ENCODE data around the gene CAPN14.

CAPN14 gene

DNA sequence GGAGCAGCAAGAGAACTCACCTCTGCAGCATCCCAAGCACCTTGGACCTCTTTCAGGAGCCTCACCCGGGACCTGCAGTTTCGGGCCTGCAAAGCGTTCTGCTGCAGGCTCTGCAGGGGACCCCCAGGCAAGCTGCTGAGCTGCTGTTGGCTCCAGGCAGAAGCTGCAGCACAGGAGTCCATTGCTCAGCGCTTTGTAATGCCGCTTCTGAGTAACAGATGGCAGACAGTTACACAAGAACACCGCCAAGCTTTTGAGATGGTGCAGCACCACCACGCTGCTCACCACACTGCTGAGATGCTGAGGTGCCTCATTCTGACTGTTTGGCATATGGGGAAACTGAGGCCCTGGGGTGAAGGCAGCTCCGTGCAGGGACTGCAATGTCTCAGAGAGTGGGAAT lies 77.2 kb downstream of the CAPN14 start:
- H3K9me3 ChIP-seq (ENCODE audit: control insufficient read depth in 2 of 2, low read length in 2 of 2): no peaks in the 10 kb centered on the region
- H3K4me3 ChIP-seq (ENCODE audit: low read length in 2 of 2): no peak overlapping the region
- no peaks in the 10 kb centered on the region for H3K36me3 ChIP-seq (ENCODE audit: control insufficient read depth in 2 of 2, insufficient read depth in 2 of 2, low read length in 2 of 2)

DNA sequence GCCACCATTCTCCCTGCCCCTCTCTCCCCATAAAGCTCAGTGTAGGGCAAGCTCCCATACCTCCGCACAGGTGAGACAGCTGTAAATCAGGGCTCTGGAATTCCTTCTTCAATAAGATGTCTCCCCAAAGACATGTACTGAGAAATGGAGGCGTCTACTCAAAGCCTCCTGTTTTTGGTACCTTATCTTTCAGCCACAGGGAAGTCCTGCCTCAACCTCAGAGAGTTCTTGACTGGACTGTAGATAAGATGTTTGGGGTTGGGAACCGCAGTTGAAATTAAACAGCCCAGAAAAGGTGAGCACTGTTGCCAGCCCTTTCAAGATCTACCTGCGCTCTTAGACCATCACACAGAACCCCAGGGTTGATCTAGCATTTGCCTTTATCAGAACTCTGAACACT lies 77.6 kb downstream of the CAPN14 start:
- Histone ChIP-seq H3K36me3 (ENCODE audit: control insufficient read depth in 2 of 2, insufficient read depth in 2 of 2, low read length in 2 of 2) (no peaks in the 10 kb centered on the region), H3K9me3 (ENCODE audit: control insufficient read depth in 2 of 2, low read length in 2 of 2) (no peaks in the 10 kb centered on the region), H3K27me3 (ENCODE audit: control insufficient read depth in 1 of 2, insufficient read depth in 2 of 2, low read length in 2 of 2) (peaks cover 27 to 37% of the 10 kb centered on the region in 2 donors), H3K9ac (ENCODE audit: low read length in 2 of 2) (no peak overlapping the region), H3K4me3 (ENCODE audit: low read length in 2 of 2) (no peak overlapping the region), H3K27ac (ENCODE audit: low read length) (no peak overlapping the region), H3K4me1 (ENCODE audit: control insufficient read depth, insufficient read depth, low read length) (peaks cover 17% of the 10 kb centered on the region)

More for the DNA sequence above, 77.2 kb downstream of the CAPN14 start:
- Histone ChIP-seq H3K27me3 (ENCODE audit: control insufficient read depth in 1 of 2, insufficient read depth in 2 of 2, low read length in 2 of 2) (peaks cover 22 to 32% of the 10 kb centered on the region in 2 donors), H3K4me1 (ENCODE audit: control insufficient read depth, insufficient read depth, low read length) (peaks cover 17% of the 10 kb centered on the region), H3K27ac (ENCODE audit: low read length) (no peak overlapping the region), H3K9ac (ENCODE audit: low read length in 2 of 2) (no peak overlapping the region)

DNA sequence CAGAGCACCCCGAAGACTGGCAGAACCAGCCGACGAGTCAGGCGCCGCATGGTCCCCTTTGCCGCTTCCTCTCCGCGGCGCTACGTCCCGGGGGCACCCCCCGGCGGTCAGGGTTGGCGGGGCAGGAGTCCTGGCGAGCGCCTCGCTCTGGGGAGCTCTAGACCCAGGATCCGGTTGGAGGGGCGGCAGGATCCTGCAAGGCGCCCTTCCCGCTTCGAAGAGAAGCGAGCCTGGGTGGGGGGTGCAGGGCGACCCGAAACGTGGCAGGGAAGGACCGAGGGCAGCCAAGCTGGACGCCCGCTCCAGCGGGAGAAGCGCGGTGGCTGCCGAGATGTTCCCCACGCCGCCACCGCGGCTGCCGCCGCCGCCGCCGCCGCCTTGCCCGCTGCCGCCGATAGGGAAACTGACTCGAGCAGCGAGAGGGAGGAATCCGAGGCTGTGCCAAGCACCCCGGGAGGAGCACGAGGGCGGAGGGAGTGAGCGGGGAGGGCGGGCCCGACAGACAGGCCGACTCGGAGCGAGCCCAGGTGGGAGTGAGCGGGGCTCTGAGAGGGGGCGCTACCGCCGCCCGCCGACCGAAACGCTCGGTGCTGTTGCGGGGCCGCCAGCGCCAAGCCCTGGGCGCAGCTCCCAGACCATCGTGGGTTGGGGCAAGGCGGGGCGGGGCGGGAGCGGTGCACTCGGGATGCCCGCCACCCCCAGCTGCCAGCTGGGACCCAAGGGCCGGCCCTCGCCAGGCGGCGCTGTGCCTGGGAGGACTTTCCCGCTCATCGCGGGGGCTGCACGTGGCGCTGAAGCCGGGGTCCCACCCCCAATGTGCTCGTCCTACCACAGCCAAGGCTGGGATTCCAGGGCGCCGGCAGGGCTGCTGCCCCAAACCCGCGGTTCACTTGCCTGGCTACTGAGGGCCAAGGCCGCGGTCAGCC lies 79.0 kb downstream of the CAPN14 start, which contains the start of gene GALNT14:
GALNT14 (minus strand) TSS at position 404 of the 926 bp plus-strand sequence; CDS start at position 50, 354 bp downstream.
- Histone ChIP-seq H3K4me1 (ENCODE audit: control insufficient read depth, insufficient read depth, low read length) (peaks cover 17% of the 10 kb centered on the region), H3K9me3 (ENCODE audit: control insufficient read depth in 2 of 2, low read length in 2 of 2) (no peaks in the 10 kb centered on the region), H3K27ac (ENCODE audit: low read length) (no peak within 1 kb of the TSS), H3K27me3 (ENCODE audit: control insufficient read depth in 1 of 2, insufficient read depth in 2 of 2, low read length in 2 of 2) (peaks cover 31 to 44% of the 10 kb centered on the region in 2 donors), H3K36me3 (ENCODE audit: control insufficient read depth in 2 of 2, insufficient read depth in 2 of 2, low read length in 2 of 2) (no peaks in the 10 kb centered on the region), H3K9ac (ENCODE audit: low read length in 2 of 2) (peak within 1 kb of the TSS in 1 of 2 donors; percentile 20), H3K4me3 (ENCODE audit: low read length in 2 of 2) (peak within 1 kb of the TSS; percentile 44 to 73)

DNA sequence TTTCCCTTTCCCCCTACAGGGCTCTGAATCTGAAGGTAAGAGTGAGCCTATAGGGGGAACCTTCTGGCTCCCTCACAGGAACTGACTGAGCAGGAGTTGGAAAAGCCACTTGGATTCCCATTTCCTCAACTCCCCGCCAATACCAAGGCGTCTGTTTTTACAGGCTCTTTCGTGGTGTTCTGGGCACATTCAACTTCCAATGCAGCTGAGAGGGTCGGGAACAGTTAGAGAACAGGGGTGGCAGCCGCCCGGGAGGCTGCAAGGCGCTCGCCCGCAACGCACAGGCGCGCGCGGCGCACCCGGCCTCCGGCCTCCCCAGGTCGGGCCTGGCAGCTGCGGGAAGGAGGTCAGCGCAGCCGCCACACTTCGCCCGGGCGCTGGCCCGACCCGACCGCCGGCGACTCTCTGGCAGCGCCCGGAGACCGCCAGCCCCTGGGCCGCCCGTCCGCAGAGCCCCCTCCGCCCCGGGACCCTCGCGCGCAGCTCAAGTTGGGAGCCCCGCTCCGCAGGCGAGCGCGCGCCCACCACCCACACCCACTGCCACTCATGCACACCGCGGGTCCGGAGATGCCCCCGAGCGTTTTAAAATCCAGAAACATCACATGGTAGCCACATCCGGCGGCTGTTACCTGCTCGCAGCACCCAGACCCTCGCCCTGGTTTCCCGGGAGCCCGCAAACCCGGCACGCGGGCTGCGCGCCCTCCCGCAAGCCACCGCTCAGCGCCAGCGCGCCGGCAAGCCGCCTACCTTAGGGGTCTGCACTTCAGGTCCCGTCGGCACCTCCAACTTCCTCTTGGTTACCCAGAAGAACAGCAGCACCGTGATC lies 79.9 kb downstream of the CAPN14 start:
- H3K4me3 ChIP-seq (ENCODE audit: low read length in 2 of 2): peak overlapping the region; percentile 44 to 73
- H3K27me3 ChIP-seq (ENCODE audit: control insufficient read depth in 1 of 2, insufficient read depth in 2 of 2, low read length in 2 of 2): peaks cover 31 to 44% of the 10 kb centered on the region in 2 donors
- no peaks in the 10 kb centered on the region for H3K36me3 ChIP-seq (ENCODE audit: control insufficient read depth in 2 of 2, insufficient read depth in 2 of 2, low read length in 2 of 2)
- peaks cover 17% of the 10 kb centered on the region for H3K4me1 ChIP-seq (ENCODE audit: control insufficient read depth, insufficient read depth, low read length)
- no peak overlapping the region for H3K27ac ChIP-seq (ENCODE audit: low read length)
- no peaks in the 10 kb centered on the region for H3K9me3 ChIP-seq (ENCODE audit: control insufficient read depth in 2 of 2, low read length in 2 of 2)
- H3K9ac ChIP-seq (ENCODE audit: low read length in 2 of 2): peak overlapping the region in 1 of 2 donors; percentile 20

DNA sequence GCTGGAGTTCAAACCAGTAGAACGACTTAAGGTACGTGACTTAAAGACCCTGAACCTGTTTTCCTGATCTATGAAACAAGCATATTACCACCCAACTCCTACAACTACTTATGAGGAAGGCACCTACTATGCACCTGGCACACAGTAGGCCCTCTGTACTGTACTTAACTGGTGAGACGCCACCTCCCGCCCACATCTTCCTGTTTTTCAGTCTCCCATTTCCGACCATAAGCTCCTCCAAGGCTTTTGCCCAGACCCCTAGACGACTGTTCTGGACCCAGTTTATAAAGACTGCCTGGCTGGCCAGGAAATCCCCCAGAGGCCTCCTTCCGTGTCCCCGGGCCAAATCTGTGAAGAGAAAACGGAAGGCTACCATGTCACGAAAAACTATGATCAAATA lies 80.6 kb downstream of the CAPN14 start:
- no peaks in the 10 kb centered on the region for H3K9me3 ChIP-seq (ENCODE audit: control insufficient read depth in 2 of 2, low read length in 2 of 2)
- H3K4me3 ChIP-seq (ENCODE audit: low read length in 2 of 2): peak overlapping the region; percentile 40 to 73
- peaks cover 17% of the 10 kb centered on the region for H3K4me1 ChIP-seq (ENCODE audit: control insufficient read depth, insufficient read depth, low read length)
- peaks cover 30 to 44% of the 10 kb centered on the region in 2 donors for H3K27me3 ChIP-seq (ENCODE audit: control insufficient read depth in 1 of 2, insufficient read depth in 2 of 2, low read length in 2 of 2)
- no peak overlapping the region for H3K9ac ChIP-seq (ENCODE audit: low read length in 2 of 2)
- no peak overlapping the region for H3K27ac ChIP-seq (ENCODE audit: low read length)
- no peaks in the 10 kb centered on the region for H3K36me3 ChIP-seq (ENCODE audit: control insufficient read depth in 2 of 2, insufficient read depth in 2 of 2, low read length in 2 of 2)

DNA sequence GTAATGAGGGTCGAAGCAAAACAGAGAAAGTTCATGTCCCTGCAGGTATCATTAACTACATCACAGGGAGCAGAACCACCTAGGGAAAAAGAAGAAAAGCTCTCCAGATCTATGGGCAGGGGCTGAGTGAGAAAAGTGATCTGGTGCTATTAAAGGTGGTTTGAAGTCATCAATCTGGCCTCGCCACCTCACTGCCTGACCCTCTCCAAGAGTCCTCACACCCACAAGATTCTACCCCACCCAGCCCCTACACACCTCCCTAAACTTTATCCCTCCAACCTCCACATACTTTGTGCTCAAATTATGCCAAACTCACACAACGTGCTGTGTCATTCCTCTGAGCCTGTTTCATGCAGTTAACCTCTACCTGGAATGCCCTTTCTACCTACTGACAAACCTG lies 81.3 kb downstream of the CAPN14 start:
- Histone ChIP-seq H3K4me1 (ENCODE audit: control insufficient read depth, insufficient read depth, low read length) (peaks cover 17% of the 10 kb centered on the region), H3K4me3 (ENCODE audit: low read length in 2 of 2) (no peak overlapping the region), H3K36me3 (ENCODE audit: control insufficient read depth in 2 of 2, insufficient read depth in 2 of 2, low read length in 2 of 2) (no peaks in the 10 kb centered on the region), H3K27me3 (ENCODE audit: control insufficient read depth in 1 of 2, insufficient read depth in 2 of 2, low read length in 2 of 2) (peaks cover 31 to 48% of the 10 kb centered on the region in 2 donors), H3K27ac (ENCODE audit: low read length) (no peak overlapping the region), H3K9ac (ENCODE audit: low read length in 2 of 2) (no peak overlapping the region), H3K9me3 (ENCODE audit: control insufficient read depth in 2 of 2, low read length in 2 of 2) (no peaks in the 10 kb centered on the region)

DNA sequence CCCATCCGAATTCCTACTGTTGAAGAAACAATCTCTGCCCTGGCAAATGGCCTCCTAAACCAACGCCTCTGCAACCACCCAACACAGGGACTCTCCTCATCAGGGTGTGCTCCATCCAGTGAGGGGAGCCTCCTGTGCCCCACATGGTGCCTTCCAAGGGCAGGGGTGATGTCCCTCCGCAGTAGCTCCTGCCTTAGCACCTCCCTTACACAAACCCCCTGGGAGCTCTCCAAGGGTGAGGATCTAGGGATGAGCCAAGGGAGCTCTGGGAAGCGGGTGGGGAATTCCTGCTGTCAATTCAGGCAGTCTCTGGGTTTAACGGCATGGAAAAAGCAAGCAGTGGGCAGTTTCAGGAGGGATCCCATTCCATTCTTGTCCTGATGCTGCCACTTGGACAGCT lies 82.8 kb downstream of the CAPN14 start:
- H3K9ac ChIP-seq (ENCODE audit: low read length in 2 of 2): no peak overlapping the region
- H3K9me3 ChIP-seq (ENCODE audit: control insufficient read depth in 2 of 2, low read length in 2 of 2): no peaks in the 10 kb centered on the region
- no peaks in the 10 kb centered on the region for H3K36me3 ChIP-seq (ENCODE audit: control insufficient read depth in 2 of 2, insufficient read depth in 2 of 2, low read length in 2 of 2)
- H3K4me3 ChIP-seq (ENCODE audit: low read length in 2 of 2): no peak overlapping the region
- no peak overlapping the region for H3K27ac ChIP-seq (ENCODE audit: low read length)
- H3K4me1 ChIP-seq (ENCODE audit: control insufficient read depth, insufficient read depth, low read length): peaks cover 17% of the 10 kb centered on the region
- peaks cover 31 to 50% of the 10 kb centered on the region in 2 donors for H3K27me3 ChIP-seq (ENCODE audit: control insufficient read depth in 1 of 2, insufficient read depth in 2 of 2, low read length in 2 of 2)

DNA sequence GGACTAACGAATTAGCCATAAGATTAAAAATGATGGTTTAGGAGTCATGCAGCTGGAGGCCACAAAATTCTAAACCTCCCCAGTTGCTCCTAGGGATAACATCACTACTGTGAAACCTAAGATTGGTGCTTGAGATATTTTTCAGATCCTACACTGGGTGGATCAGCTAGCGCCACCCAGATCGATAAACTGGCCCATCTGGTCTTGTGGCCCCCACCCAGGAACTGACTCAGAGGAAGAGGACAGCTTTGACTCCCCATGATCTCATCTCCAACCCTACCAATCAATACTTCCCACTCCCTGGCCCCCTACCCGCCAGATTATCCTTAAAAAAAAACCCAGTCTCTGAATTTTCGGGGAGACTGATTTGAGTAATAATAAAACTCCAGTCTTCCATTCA lies 84.5 kb downstream of the CAPN14 start:
- H3K9me3 ChIP-seq (ENCODE audit: control insufficient read depth in 2 of 2, low read length in 2 of 2): no peaks in the 10 kb centered on the region
- H3K27me3 ChIP-seq (ENCODE audit: control insufficient read depth in 1 of 2, insufficient read depth in 2 of 2, low read length in 2 of 2): peaks cover 35 to 47% of the 10 kb centered on the region in 2 donors
- no peaks in the 10 kb centered on the region for H3K36me3 ChIP-seq (ENCODE audit: control insufficient read depth in 2 of 2, insufficient read depth in 2 of 2, low read length in 2 of 2)
- H3K4me3 ChIP-seq (ENCODE audit: low read length in 2 of 2): no peak overlapping the region
- H3K27ac ChIP-seq (ENCODE audit: low read length): no peak overlapping the region
- H3K4me1 ChIP-seq (ENCODE audit: control insufficient read depth, insufficient read depth, low read length): peaks cover 8% of the 10 kb centered on the region
- no peak overlapping the region for H3K9ac ChIP-seq (ENCODE audit: low read length in 2 of 2)

DNA sequence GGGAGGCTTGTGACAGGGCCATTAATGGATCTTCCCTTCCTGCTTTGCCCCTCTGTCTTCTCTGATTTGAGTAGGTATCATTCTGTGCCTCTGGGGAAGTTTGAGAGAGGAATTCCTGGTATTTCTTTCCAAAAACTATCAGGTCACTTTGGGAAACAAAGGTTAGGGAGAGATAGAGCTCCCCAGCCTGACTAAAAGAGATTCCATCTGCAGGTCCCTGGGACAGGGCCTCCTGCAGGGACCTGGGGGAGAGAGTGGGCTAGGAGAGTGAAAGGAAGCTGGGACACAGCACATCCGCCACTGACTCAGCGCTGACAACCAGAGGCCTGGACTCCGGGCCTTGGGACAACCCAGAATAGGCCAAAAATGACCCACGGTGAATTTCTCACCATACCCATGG lies 85.4 kb downstream of the CAPN14 start:
- H3K36me3 ChIP-seq (ENCODE audit: control insufficient read depth in 2 of 2, insufficient read depth in 2 of 2, low read length in 2 of 2): no peaks in the 10 kb centered on the region
- peaks cover 31 to 38% of the 10 kb centered on the region in 2 donors for H3K27me3 ChIP-seq (ENCODE audit: control insufficient read depth in 1 of 2, insufficient read depth in 2 of 2, low read length in 2 of 2)
- H3K4me1 ChIP-seq (ENCODE audit: control insufficient read depth, insufficient read depth, low read length): no peaks in the 10 kb centered on the region
- no peak overlapping the region for H3K27ac ChIP-seq (ENCODE audit: low read length)
- no peak overlapping the region for H3K9ac ChIP-seq (ENCODE audit: low read length in 2 of 2)
- H3K9me3 ChIP-seq (ENCODE audit: control insufficient read depth in 2 of 2, low read length in 2 of 2): no peaks in the 10 kb centered on the region
- H3K4me3 ChIP-seq (ENCODE audit: low read length in 2 of 2): no peak overlapping the region

DNA sequence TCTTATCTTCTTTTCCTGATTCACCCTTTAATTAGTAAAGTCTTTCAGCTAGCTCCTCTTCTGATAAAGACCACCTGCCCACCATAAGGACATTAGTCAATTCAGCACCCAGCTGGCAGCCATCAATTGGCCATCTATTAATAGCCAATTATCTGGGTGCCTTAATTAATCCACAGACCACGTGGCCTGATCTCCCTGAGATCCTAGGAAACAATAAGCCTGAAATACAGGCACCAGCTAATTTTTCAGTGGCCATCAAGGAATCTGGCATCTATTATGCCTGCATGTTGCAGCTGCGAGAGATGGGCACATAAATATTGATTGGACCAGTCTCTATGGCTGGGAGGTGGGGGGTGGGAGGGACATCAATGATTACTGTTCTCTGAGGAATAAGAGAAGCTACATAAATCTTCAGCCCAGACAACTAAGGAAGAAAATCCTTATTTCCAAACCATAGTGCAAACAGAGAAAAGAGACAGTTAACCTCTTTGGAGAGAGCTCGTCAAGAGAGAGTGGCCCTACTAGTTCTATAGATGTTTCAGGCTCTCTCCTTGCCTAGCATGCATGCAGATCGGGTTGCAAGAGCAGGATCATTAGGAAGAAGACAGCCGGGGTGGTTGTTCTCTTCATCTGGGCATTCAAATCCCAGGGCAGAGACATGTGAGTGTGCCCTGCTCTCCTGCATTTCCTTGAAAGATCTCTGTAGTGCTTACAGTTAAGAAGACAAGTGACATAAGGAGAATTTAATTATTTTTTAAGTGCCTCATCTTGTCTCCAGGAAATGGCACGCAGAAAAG lies 87.7 kb downstream of the CAPN14 start:
- H3K4me3 ChIP-seq (ENCODE audit: low read length in 2 of 2): no peak overlapping the region
- no peaks in the 10 kb centered on the region for H3K36me3 ChIP-seq (ENCODE audit: control insufficient read depth in 2 of 2, insufficient read depth in 2 of 2, low read length in 2 of 2)
- H3K4me1 ChIP-seq (ENCODE audit: control insufficient read depth, insufficient read depth, low read length): no peaks in the 10 kb centered on the region
- H3K27me3 ChIP-seq (ENCODE audit: control insufficient read depth in 1 of 2, insufficient read depth in 2 of 2, low read length in 2 of 2): peaks cover 11 to 16% of the 10 kb centered on the region in 2 donors
- no peak overlapping the region for H3K9ac ChIP-seq (ENCODE audit: low read length in 2 of 2)
- no peak overlapping the region for H3K27ac ChIP-seq (ENCODE audit: low read length)
- no peaks in the 10 kb centered on the region for H3K9me3 ChIP-seq (ENCODE audit: control insufficient read depth in 2 of 2, low read length in 2 of 2)

All from stomach smooth muscle (tissue), 2 donors.